Measurements from ENCODE around the gene RALBP1. TPM values are rescaled to one million over a fixed set of nuclear protein-coding genes. Genes with fewer than 3 reads are reported as not detected.
"Not testable (repeated sequence)": the region's sequence is repeated elsewhere in the genome, so short reads cannot be mapped to it uniquely, and the experiment has no call there.

RALBP1 gene
- total RNA-seq, 1 experiment from 2014 or later = 70.0 TPM

DNA sequence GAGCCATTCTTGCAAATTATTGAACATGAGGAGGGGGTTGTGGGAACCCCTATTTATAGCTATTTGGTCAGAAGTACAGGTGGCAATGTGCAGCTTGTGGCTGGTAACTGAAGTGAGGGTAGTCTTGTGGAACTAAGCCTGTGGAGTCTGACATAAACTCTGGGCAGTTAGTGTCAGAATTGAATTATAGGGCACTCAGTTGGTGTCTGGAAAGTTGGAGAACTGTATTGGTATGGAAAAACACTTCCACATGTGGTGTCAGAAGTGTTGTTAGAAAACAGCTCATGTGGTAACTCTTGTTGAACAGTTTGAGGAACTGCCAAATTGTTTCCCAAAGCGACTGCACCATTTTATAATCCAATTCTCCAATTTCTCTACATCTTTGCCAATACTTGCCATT is 7.5 kb downstream of the RALBP1 start:
- no TSS peak for BruUV-seq (replicated peaks)
- ChIA-PET CTCF (no interaction called here), POLR2A (no interaction called here)
- DNase-seq (ENCODE audit: low read depth, low spot score) (no peak), ATAC-seq (no peak)
- Histone ChIP-seq H3K4me3 (ENCODE audit: low read depth in 2 of 2, low read length in 2 of 2) (no peak overlapping the region), H3K27me3 (ENCODE audit: control insufficient read depth, insufficient read depth, low read length) (no peaks in the 10 kb centered on the region), H3K36me3 (ENCODE audit: control insufficient read depth, insufficient read depth, low read length) (no peaks in the 10 kb centered on the region), H3K9me3 (ENCODE audit: control insufficient read depth, insufficient read depth, low read depth, low read length) (no peaks in the 10 kb centered on the region), H3K4me1 (ENCODE audit: control insufficient read depth, insufficient read depth, low read length) (no peaks in the 10 kb centered on the region), H3K27ac (ENCODE audit: low read length) (no peak overlapping the region)
- in situ Hi-C loops (cut with HindIII; ENCODE audit: low pct_unique_long_range_greater_than_20kb, low sequenced_read_pairs) (no loop called here), intact Hi-C loops (cut with micrococcal nuclease; ENCODE audit: unreplicated experiment) (no loop called here)
- TF ChIP-seq, protein P1, sequence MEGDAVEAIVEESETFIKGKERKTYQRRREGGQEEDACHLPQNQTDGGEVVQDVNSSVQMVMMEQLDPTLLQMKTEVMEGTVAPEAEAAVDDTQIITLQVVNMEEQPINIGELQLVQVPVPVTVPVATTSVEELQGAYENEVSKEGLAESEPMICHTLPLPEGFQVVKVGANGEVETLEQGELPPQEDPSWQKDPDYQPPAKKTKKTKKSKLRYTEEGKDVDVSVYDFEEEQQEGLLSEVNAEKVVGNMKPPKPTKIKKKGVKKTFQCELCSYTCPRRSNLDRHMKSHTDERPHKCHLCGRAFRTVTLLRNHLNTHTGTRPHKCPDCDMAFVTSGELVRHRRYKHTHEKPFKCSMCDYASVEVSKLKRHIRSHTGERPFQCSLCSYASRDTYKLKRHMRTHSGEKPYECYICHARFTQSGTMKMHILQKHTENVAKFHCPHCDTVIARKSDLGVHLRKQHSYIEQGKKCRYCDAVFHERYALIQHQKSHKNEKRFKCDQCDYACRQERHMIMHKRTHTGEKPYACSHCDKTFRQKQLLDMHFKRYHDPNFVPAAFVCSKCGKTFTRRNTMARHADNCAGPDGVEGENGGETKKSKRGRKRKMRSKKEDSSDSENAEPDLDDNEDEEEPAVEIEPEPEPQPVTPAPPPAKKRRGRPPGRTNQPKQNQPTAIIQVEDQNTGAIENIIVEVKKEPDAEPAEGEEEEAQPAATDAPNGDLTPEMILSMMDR (IDR thresholded peaks at IDR 0.05) = no peak
- TF ChIP-seq TCF7L2 (IDR thresholded peaks at IDR 0.05; ENCODE audit: low read depth, low read length) = no peak
- TF ChIP-seq SIN3A (IDR thresholded peaks at IDR 0.05; ENCODE audit: borderline replicate concordance, insufficient read depth, low read depth, low read length) = no peak
- TF ChIP-seq POLR2AphosphoS5 (IDR thresholded peaks at IDR 0.05; ENCODE audit: low read depth, low read length) = no peak
- TF ChIP-seq, protein P2, sequence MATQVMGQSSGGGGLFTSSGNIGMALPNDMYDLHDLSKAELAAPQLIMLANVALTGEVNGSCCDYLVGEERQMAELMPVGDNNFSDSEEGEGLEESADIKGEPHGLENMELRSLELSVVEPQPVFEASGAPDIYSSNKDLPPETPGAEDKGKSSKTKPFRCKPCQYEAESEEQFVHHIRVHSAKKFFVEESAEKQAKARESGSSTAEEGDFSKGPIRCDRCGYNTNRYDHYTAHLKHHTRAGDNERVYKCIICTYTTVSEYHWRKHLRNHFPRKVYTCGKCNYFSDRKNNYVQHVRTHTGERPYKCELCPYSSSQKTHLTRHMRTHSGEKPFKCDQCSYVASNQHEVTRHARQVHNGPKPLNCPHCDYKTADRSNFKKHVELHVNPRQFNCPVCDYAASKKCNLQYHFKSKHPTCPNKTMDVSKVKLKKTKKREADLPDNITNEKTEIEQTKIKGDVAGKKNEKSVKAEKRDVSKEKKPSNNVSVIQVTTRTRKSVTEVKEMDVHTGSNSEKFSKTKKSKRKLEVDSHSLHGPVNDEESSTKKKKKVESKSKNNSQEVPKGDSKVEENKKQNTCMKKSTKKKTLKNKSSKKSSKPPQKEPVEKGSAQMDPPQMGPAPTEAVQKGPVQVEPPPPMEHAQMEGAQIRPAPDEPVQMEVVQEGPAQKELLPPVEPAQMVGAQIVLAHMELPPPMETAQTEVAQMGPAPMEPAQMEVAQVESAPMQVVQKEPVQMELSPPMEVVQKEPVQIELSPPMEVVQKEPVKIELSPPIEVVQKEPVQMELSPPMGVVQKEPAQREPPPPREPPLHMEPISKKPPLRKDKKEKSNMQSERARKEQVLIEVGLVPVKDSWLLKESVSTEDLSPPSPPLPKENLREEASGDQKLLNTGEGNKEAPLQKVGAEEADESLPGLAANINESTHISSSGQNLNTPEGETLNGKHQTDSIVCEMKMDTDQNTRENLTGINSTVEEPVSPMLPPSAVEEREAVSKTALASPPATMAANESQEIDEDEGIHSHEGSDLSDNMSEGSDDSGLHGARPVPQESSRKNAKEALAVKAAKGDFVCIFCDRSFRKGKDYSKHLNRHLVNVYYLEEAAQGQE (IDR thresholded peaks at IDR 0.05; ENCODE audit: insufficient read depth in 1 of 2, low read depth in 2 of 2, low read length in 1 of 2) = no peak

DNA sequence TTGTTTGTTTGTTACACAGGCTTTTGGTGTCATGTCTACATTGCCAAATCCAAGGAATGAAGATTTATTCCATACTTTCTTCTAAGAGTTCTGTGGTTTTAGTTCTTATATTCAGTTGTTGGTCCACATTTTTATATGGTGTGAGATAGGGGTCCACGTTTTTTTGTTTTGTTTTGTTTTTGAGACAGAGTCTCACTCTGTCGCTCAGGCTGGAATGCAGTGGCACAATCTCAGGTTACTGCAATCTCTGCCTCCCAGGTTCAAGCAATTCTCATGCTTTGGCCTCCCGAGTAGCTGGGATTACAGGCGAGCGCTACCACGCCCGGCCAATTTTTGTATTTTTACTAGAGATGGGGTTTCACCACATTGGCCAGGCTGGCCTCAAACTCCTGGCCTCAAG is 8.2 kb downstream of the RALBP1 start:
- H3K4me1 ChIP-seq (ENCODE audit: control insufficient read depth, insufficient read depth, low read length) = no peaks in the 10 kb centered on the region
- H3K9me3 ChIP-seq (ENCODE audit: control insufficient read depth, insufficient read depth, low read depth, low read length) = no peaks in the 10 kb centered on the region
- no TSS peak for BruUV-seq (replicated peaks)
- no peak for ATAC-seq
- no peak overlapping the region for H3K27ac ChIP-seq (ENCODE audit: low read length)
- intact Hi-C loops (cut with micrococcal nuclease; ENCODE audit: unreplicated experiment) (no loop called here), in situ Hi-C loops (cut with HindIII; ENCODE audit: low pct_unique_long_range_greater_than_20kb, low sequenced_read_pairs) (no loop called here)
- H3K27me3 ChIP-seq (ENCODE audit: control insufficient read depth, insufficient read depth, low read length) = no peaks in the 10 kb centered on the region
- no peak for DNase-seq (ENCODE audit: low read depth, low spot score)
- ChIA-PET POLR2A (no interaction called here), CTCF (no interaction called here)
- no peak overlapping the region for H3K4me3 ChIP-seq (ENCODE audit: low read depth in 2 of 2, low read length in 2 of 2)
- TF ChIP-seq TCF7L2 (IDR thresholded peaks at IDR 0.05; ENCODE audit: low read depth, low read length) = no peak
- TF ChIP-seq POLR2AphosphoS5 (IDR thresholded peaks at IDR 0.05; ENCODE audit: low read depth, low read length) = no peak
- TF ChIP-seq, protein P2 (IDR thresholded peaks at IDR 0.05; ENCODE audit: insufficient read depth in 1 of 2, low read depth in 2 of 2, low read length in 1 of 2) = no peak
- TF ChIP-seq, protein P1 (IDR thresholded peaks at IDR 0.05) = no peak
- no peak for TF ChIP-seq SIN3A (IDR thresholded peaks at IDR 0.05; ENCODE audit: borderline replicate concordance, insufficient read depth, low read depth, low read length)
- H3K36me3 ChIP-seq (ENCODE audit: control insufficient read depth, insufficient read depth, low read length) = no peaks in the 10 kb centered on the region

DNA sequence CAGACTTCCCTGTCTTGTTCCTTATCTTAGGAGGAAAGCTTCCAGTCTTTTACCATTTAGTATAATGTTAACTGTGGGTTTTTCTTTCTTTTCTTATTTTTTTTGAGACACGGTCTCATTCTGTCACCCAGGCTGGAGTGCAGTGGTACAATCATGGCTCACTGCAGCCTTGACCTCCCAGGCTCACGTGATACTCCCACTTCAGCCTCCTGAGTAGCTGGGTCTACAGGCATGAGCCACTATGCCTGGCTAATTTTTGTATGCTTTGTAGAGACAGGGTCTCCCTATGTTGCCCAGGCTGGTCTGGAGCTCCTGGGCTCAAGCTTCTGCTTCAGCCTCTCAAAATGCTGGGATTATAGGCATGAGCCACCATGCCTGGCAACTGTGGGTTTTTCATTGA is 9.5 kb downstream of the RALBP1 start:
- H3K27ac ChIP-seq (ENCODE audit: low read length); H3K27me3 ChIP-seq (ENCODE audit: control insufficient read depth, insufficient read depth, low read length); CTCF ChIA-PET; H3K4me1 ChIP-seq (ENCODE audit: control insufficient read depth, insufficient read depth, low read length); BruUV-seq (replicated peaks); in situ Hi-C loops (cut with HindIII; ENCODE audit: low pct_unique_long_range_greater_than_20kb, low sequenced_read_pairs); DNase-seq (ENCODE audit: low read depth, low spot score); intact Hi-C loops (cut with micrococcal nuclease; ENCODE audit: unreplicated experiment); POLR2A ChIA-PET; H3K9me3 ChIP-seq (ENCODE audit: control insufficient read depth, insufficient read depth, low read depth, low read length); H3K36me3 ChIP-seq (ENCODE audit: control insufficient read depth, insufficient read depth, low read length); H3K4me3 ChIP-seq (ENCODE audit: low read depth in 2 of 2, low read length in 2 of 2): not testable (repeated sequence)
- ATAC-seq = peak; percentile 21; the same call in 1 of the 2 replicates

Data from Panc1 (cell line).